Measurements from ENCODE around the gene GPR132.

DNA sequence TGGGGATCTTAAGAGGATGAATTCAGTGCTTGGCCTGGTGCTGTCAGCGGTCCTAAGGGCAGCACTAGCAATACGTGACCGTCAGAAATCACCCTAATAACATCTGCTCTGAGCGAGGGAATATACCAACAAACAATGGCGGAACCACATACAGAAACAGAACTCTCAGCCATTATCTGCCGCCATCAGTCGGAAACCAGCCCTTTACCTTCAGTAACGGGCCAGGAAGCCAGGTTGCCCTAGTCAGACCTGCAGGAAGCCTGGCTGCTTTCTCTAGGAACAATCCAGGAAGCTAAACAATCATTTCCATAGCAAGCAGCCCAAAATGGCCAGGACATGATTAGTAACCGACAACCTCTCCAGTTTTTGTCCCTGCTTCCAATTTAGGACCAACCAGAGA lies 50.0 kb downstream of the GPR132 start:
- TF ChIP-seq, protein P1, sequence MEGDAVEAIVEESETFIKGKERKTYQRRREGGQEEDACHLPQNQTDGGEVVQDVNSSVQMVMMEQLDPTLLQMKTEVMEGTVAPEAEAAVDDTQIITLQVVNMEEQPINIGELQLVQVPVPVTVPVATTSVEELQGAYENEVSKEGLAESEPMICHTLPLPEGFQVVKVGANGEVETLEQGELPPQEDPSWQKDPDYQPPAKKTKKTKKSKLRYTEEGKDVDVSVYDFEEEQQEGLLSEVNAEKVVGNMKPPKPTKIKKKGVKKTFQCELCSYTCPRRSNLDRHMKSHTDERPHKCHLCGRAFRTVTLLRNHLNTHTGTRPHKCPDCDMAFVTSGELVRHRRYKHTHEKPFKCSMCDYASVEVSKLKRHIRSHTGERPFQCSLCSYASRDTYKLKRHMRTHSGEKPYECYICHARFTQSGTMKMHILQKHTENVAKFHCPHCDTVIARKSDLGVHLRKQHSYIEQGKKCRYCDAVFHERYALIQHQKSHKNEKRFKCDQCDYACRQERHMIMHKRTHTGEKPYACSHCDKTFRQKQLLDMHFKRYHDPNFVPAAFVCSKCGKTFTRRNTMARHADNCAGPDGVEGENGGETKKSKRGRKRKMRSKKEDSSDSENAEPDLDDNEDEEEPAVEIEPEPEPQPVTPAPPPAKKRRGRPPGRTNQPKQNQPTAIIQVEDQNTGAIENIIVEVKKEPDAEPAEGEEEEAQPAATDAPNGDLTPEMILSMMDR (IDR thresholded peaks at IDR 0.05): no peak
- no peak for TF ChIP-seq POLR2A (IDR thresholded peaks at IDR 0.05)
